Measurements from ENCODE around the gene ARG1. TPM values are rescaled to one million over a fixed set of nuclear protein-coding genes. Genes with fewer than 3 reads are reported as not detected.

ARG1 gene
- total and polyA plus RNA-seq, 5 donors from 2014 or later = 3.6 to 19.1 (median 9.1) TPM

- ATAC-seq (ENCODE audit: low read depth in 2 of 2) (no peak), DNase-seq (no peak)
- no peaks in the 10 kb centered on the region for H3K9me3 ChIP-seq (ENCODE audit: control insufficient read depth in 2 of 2, low read length in 2 of 2)
- no peak overlapping the region for H3K4me3 ChIP-seq (ENCODE audit: low read depth, low read length)
- no peaks in the 10 kb centered on the region for H3K27me3 ChIP-seq (ENCODE audit: control insufficient read depth, insufficient read depth, low read length)
- H3K4me3 Mint-ChIP-seq = no peak overlapping the region
- no peaks in the 10 kb centered on the region for H3K36me3 ChIP-seq (ENCODE audit: control insufficient read depth, insufficient read depth, low read length)
- no peak overlapping the region for H3K27ac ChIP-seq (ENCODE audit: insufficient read depth, low read length, poor library complexity, severe bottlenecking)
- H3K9me3 Mint-ChIP-seq = peaks cover 0 to 1% (median 0%) of the 10 kb centered on the region in 7 donors
- peaks cover 4% of the 10 kb centered on the region for H3K36me3 Mint-ChIP-seq
- H3K4me1 Mint-ChIP-seq = peaks cover 0 to under 1% (median 0%) of the 10 kb centered on the region in 4 donors
- no peaks in the 10 kb centered on the region for H3K4me1 ChIP-seq (ENCODE audit: control insufficient read depth, insufficient read depth, low read length, poor library complexity, severe bottlenecking)
- H3K27me3 Mint-ChIP-seq = peaks cover 21% of the 10 kb centered on the region
- H3K27ac Mint-ChIP-seq = no peak overlapping the region
These were observed 10.9 kb upstream of the ARG1 start for GRCh38 chr6:131561925-131562707.

GRCh38 chr6:131565056-131565455, 8.0 kb upstream of the ARG1 start:
- Mint-ChIP-seq H3K27ac (no peak overlapping the region), H3K36me3 (peaks cover 8% of the 10 kb centered on the region), H3K4me1 (peaks cover 4 to 7% (median 5%) of the 10 kb centered on the region in 4 donors), H3K4me3 (no peak overlapping the region), H3K27me3 (peaks cover 20% of the 10 kb centered on the region), H3K9me3 (peaks cover 0 to 1% (median 0%) of the 10 kb centered on the region in 7 donors)
- H3K27me3 ChIP-seq (ENCODE audit: control insufficient read depth, insufficient read depth, low read length) = no peaks in the 10 kb centered on the region
- no peak overlapping the region for H3K27ac ChIP-seq (ENCODE audit: insufficient read depth, low read length, poor library complexity, severe bottlenecking)
- DNase-seq = no peak
- ATAC-seq (ENCODE audit: low read depth in 2 of 2) = no peak
- no peaks in the 10 kb centered on the region for H3K9me3 ChIP-seq (ENCODE audit: control insufficient read depth in 2 of 2, low read length in 2 of 2)
- no peaks in the 10 kb centered on the region for H3K4me1 ChIP-seq (ENCODE audit: control insufficient read depth, insufficient read depth, low read length, poor library complexity, severe bottlenecking)
- no peak overlapping the region for H3K4me3 ChIP-seq (ENCODE audit: low read depth, low read length)
- no peaks in the 10 kb centered on the region for H3K36me3 ChIP-seq (ENCODE audit: control insufficient read depth, insufficient read depth, low read length)

- no peak overlapping the region for H3K4me3 Mint-ChIP-seq
- Histone ChIP-seq H3K27ac (ENCODE audit: insufficient read depth, low read length, poor library complexity, severe bottlenecking) (no peak overlapping the region), H3K4me3 (ENCODE audit: low read depth, low read length) (no peak overlapping the region), H3K36me3 (ENCODE audit: control insufficient read depth, insufficient read depth, low read length) (peaks cover 5% of the 10 kb centered on the region), H3K27me3 (ENCODE audit: control insufficient read depth, insufficient read depth, low read length) (no peaks in the 10 kb centered on the region), H3K9me3 (ENCODE audit: control insufficient read depth in 2 of 2, low read length in 2 of 2) (no peaks in the 10 kb centered on the region), H3K4me1 (ENCODE audit: control insufficient read depth, insufficient read depth, low read length, poor library complexity, severe bottlenecking) (no peaks in the 10 kb centered on the region)
- DNase-seq (no peak), ATAC-seq (ENCODE audit: low read depth in 2 of 2) (no peak)
- peak overlapping the region in 2 of 3 donors; percentile 10 to 67 for H3K27ac Mint-ChIP-seq
- peaks cover 11 to 15% (median 13%) of the 10 kb centered on the region in 4 donors for H3K4me1 Mint-ChIP-seq
- H3K9me3 Mint-ChIP-seq = peaks cover 0 to 1% (median 0%) of the 10 kb centered on the region in 7 donors
- H3K36me3 Mint-ChIP-seq = peaks cover 23% of the 10 kb centered on the region
- peaks cover 9% of the 10 kb centered on the region for H3K27me3 Mint-ChIP-seq
These were observed 4.3 kb upstream of the ARG1 start for GRCh38 chr6:131568726-131569125.

GRCh38 chr6:131574133-131574532, 1.1 kb downstream of the ARG1 start:
- Histone ChIP-seq H3K27ac (ENCODE audit: insufficient read depth, low read length, poor library complexity, severe bottlenecking) (no peak overlapping the region), H3K36me3 (ENCODE audit: control insufficient read depth, insufficient read depth, low read length) (peaks cover 16% of the 10 kb centered on the region), H3K9me3 (ENCODE audit: control insufficient read depth in 2 of 2, low read length in 2 of 2) (no peaks in the 10 kb centered on the region), H3K4me1 (ENCODE audit: control insufficient read depth, insufficient read depth, low read length, poor library complexity, severe bottlenecking) (no peaks in the 10 kb centered on the region), H3K27me3 (ENCODE audit: control insufficient read depth, insufficient read depth, low read length) (no peaks in the 10 kb centered on the region), H3K4me3 (ENCODE audit: low read depth, low read length) (no peak overlapping the region)
- ATAC-seq (ENCODE audit: low read depth in 2 of 2) (no peak), DNase-seq (no peak)
- Mint-ChIP-seq H3K4me3 (peak overlapping the region in 1 of 4 donors; percentile 52), H3K27ac (peak overlapping the region in 2 of 3 donors; percentile 2 to 88), H3K9me3 (no peaks in the 10 kb centered on the region), H3K4me1 (peaks cover 16 to 33% (median 20%) of the 10 kb centered on the region in 4 donors), H3K36me3 (peaks cover 26% of the 10 kb centered on the region), H3K27me3 (no peaks in the 10 kb centered on the region)

- ATAC-seq (ENCODE audit: low read depth in 2 of 2) = no peak
- H3K27ac Mint-ChIP-seq = peak overlapping the region; percentile 66 to 88 (median 79)
- H3K4me3 Mint-ChIP-seq = peak overlapping the region in 2 of 4 donors; percentile 47 to 52
- H3K9me3 Mint-ChIP-seq = no peaks in the 10 kb centered on the region
- H3K27me3 ChIP-seq (ENCODE audit: control insufficient read depth, insufficient read depth, low read length) = no peaks in the 10 kb centered on the region
- H3K9me3 ChIP-seq (ENCODE audit: control insufficient read depth in 2 of 2, low read length in 2 of 2) = no peaks in the 10 kb centered on the region
- peaks cover 16% of the 10 kb centered on the region for H3K36me3 ChIP-seq (ENCODE audit: control insufficient read depth, insufficient read depth, low read length)
- no peaks in the 10 kb centered on the region for H3K4me1 ChIP-seq (ENCODE audit: control insufficient read depth, insufficient read depth, low read length, poor library complexity, severe bottlenecking)
- H3K4me1 Mint-ChIP-seq = peaks cover 16 to 33% (median 20%) of the 10 kb centered on the region in 4 donors
- DNase-seq = no peak
- no peaks in the 10 kb centered on the region for H3K27me3 Mint-ChIP-seq
- peaks cover 26% of the 10 kb centered on the region for H3K36me3 Mint-ChIP-seq
- no peak overlapping the region for H3K27ac ChIP-seq (ENCODE audit: insufficient read depth, low read length, poor library complexity, severe bottlenecking)
- no peak overlapping the region for H3K4me3 ChIP-seq (ENCODE audit: low read depth, low read length)
These were observed 1.7 kb downstream of the ARG1 start for GRCh38 chr6:131574686-131575085.

- no peaks in the 10 kb centered on the region for H3K27me3 Mint-ChIP-seq
- H3K27ac ChIP-seq (ENCODE audit: insufficient read depth, low read length, poor library complexity, severe bottlenecking) = peak overlapping the region; percentile 31
- H3K27ac Mint-ChIP-seq = peak overlapping the region; percentile 53 to 88 (median 79)
- H3K4me3 ChIP-seq (ENCODE audit: low read depth, low read length) = no peak overlapping the region
- H3K4me3 Mint-ChIP-seq = peak overlapping the region; percentile 49 to 65 (median 60)
- DNase-seq (peak in 2 of 3 donors; percentile 21 to 57), ATAC-seq (ENCODE audit: low read depth in 2 of 2) (peak; percentile 61 to 68)
- peaks cover 13 to 33% (median 20%) of the 10 kb centered on the region in 4 donors for H3K4me1 Mint-ChIP-seq
- H3K27me3 ChIP-seq (ENCODE audit: control insufficient read depth, insufficient read depth, low read length) = no peaks in the 10 kb centered on the region
- H3K9me3 ChIP-seq (ENCODE audit: control insufficient read depth in 2 of 2, low read length in 2 of 2) = no peaks in the 10 kb centered on the region
- no peaks in the 10 kb centered on the region for H3K9me3 Mint-ChIP-seq
- no peaks in the 10 kb centered on the region for H3K4me1 ChIP-seq (ENCODE audit: control insufficient read depth, insufficient read depth, low read length, poor library complexity, severe bottlenecking)
- peaks cover 29% of the 10 kb centered on the region for H3K36me3 ChIP-seq (ENCODE audit: control insufficient read depth, insufficient read depth, low read length)
- peaks cover 36% of the 10 kb centered on the region for H3K36me3 Mint-ChIP-seq
These were observed 2.9 kb downstream of the ARG1 start for GRCh38 chr6:131575834-131576478.

GRCh38 chr6:131581523-131581922, 8.5 kb downstream of the ARG1 start:
- peaks cover 0 to 4% (median under 1%) of the 10 kb centered on the region in 4 donors for H3K4me1 Mint-ChIP-seq
- peaks cover 46% of the 10 kb centered on the region for H3K36me3 Mint-ChIP-seq
- H3K27me3 ChIP-seq (ENCODE audit: control insufficient read depth, insufficient read depth, low read length) = no peaks in the 10 kb centered on the region
- no peaks in the 10 kb centered on the region for H3K9me3 Mint-ChIP-seq
- DNase-seq = no peak
- no peak for ATAC-seq (ENCODE audit: low read depth in 2 of 2)
- H3K4me3 Mint-ChIP-seq = no peak overlapping the region
- H3K27me3 Mint-ChIP-seq = no peaks in the 10 kb centered on the region
- H3K36me3 ChIP-seq (ENCODE audit: control insufficient read depth, insufficient read depth, low read length) = peaks cover 68% of the 10 kb centered on the region
- H3K27ac ChIP-seq (ENCODE audit: insufficient read depth, low read length, poor library complexity, severe bottlenecking) = no peak overlapping the region
- H3K27ac Mint-ChIP-seq = peak overlapping the region in 1 of 3 donors; percentile 32
- H3K4me1 ChIP-seq (ENCODE audit: control insufficient read depth, insufficient read depth, low read length, poor library complexity, severe bottlenecking) = no peaks in the 10 kb centered on the region
- no peak overlapping the region for H3K4me3 ChIP-seq (ENCODE audit: low read depth, low read length)
- H3K9me3 ChIP-seq (ENCODE audit: control insufficient read depth in 2 of 2, low read length in 2 of 2) = no peaks in the 10 kb centered on the region
